Lower leg skin (tissue), 4 donors: ENCODE results near the gene MAP4K5. TPM values are rescaled to one million over a fixed set of nuclear protein-coding genes. Genes with fewer than 3 reads are reported as not detected.

ENCODE experiments used
- DNase-seq, 2 donors: peaks; one replicate each; pipeline ENCODE4 v3.0.0-alpha.2; 2019; ENCODE audit warnings: low spot score in 2 of 2
- H3K4me3 ChIP-seq: fragments of 200-600 bp; sonication (generic); 2 replicates; pipeline ENCODE4 v1.5.1; 2017; ENCODE audit warnings: mild to moderate bottlenecking, low read depth; ENCODE audit not compliant: poor library complexity, severe bottlenecking
- POLR2A ChIP-seq, 2 donors: fragments of 450-650 bp; IDR thresholded peaks; one replicate each; pipeline ENCODE4 v1.6.1; 2016 to 2017; ENCODE audit warnings: antibody characterized with exemption in 2 of 2, mild to moderate bottlenecking in 1 of 2, moderate library complexity in 1 of 2
- WGBS, 2 donors: methylation state at CpG; one replicate each; pipeline ENCODE4 v1.1.5; 2018; 5-methylcytosine and 5-hydroxymethylcytosine counted together
- intact Hi-C: fragments of 100-400 bp; cut with DNase I; formaldehyde crosslinking; loops from one replicate; pipeline ENCODE4 v1.15.0; 2023; ENCODE audit warnings: low total_unique reads
- total RNA-seq, 4 donors: library from RNA; depleted of rRNA; stranded (reverse); fragments of >200 nt; gene quantifications; one replicate each; pipeline ENCODE4 v1.1.0, GENCODE V29; 2016
- TF ChIP-seq, protein P1 (sequence below), 3 donors: fragments of 450-650 bp; IDR thresholded peaks; one replicate each; pipeline ENCODE4 v1.5.1; 2016; ENCODE audit warnings: antibody characterized with exemption in 3 of 3, mild to moderate bottlenecking in 3 of 3, moderate library complexity in 2 of 3

The MAP4K5 gene
- 100 to 1,000 TPM; 119 to 292 (median 218) TPM for total RNA-seq

DNA sequence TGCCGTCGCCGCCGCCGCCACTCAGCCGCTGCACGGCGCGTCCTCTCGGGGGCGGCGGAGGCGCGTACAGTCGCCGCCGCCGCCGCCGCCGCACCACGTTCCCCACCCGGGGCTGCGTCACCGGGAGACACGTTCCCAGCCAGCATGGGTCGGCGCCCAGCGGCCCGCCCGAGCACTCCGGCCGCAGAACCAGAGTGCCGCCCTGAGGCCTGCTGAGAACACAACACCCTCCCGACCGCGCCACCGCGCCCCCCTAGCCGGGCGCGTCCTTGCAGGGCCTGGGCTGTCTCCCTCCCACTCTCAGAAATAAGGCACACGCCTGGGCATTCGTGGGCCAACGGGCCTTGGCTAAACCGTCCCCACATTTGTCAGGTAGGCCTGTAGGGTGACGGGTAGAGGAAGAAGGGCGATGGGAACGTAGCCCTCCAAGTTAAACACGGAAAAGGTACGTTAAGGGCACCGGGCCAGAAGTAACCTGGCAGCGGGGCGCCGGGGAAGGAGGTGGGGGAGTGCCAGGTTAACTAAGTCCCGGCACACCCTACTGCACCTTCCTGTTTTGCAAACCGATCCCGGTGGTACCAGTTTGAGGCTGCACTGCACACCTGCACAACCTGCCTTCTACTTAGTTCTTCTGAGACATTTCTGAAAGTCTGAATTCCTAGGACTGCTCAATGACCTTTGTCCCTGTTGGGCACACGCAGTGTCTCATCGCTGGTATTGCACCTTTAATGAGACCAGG, at the start of gene MAP4K5:
TSS of gene MAP4K5 (minus strand) at position 68 of the 739 bp plus-strand sequence. CDS start 520 bp downstream, outside the sequence.
- WGBS, 2 donors = 1% methylated on average over 37 to 48 of the region's 60 CpGs
- peak within 1 kb of the TSS; percentile 93 for H3K4me3 ChIP-seq
- peak; percentile 87 to 98 for DNase-seq
- intact Hi-C loops = loop anchor here (5.0 kb wide), 1 partner anchor 210 kb away; no protein-coding TSS in a partner anchor
- TF ChIP-seq, protein P1, sequence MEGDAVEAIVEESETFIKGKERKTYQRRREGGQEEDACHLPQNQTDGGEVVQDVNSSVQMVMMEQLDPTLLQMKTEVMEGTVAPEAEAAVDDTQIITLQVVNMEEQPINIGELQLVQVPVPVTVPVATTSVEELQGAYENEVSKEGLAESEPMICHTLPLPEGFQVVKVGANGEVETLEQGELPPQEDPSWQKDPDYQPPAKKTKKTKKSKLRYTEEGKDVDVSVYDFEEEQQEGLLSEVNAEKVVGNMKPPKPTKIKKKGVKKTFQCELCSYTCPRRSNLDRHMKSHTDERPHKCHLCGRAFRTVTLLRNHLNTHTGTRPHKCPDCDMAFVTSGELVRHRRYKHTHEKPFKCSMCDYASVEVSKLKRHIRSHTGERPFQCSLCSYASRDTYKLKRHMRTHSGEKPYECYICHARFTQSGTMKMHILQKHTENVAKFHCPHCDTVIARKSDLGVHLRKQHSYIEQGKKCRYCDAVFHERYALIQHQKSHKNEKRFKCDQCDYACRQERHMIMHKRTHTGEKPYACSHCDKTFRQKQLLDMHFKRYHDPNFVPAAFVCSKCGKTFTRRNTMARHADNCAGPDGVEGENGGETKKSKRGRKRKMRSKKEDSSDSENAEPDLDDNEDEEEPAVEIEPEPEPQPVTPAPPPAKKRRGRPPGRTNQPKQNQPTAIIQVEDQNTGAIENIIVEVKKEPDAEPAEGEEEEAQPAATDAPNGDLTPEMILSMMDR (IDR thresholded peaks at IDR 0.05) = peak in 1 of 3 donors; percentile 58
- peak in 1 of 2 donors; percentile 16 for TF ChIP-seq POLR2A (IDR thresholded peaks at IDR 0.05)

DNA sequence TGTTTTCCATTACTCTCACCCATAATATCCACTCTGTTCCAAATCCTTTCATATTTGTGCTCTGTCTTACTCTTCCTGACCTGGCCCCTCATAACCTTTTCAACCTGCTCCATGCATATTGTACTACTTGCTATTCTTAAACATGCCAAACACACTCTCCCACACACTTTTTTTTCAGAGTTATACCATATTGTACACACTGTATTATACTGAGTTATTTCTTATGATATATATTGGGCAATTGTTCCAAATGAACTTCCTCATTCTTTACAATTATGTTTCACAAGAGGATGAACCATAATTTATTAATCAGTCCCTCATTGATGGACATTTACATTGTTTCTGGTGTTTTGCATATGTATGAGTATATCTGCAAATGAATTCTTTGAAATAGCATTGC, 46.1 kb upstream of the MAP4K5 start:
- intact Hi-C loops = no loop called here
- no peak overlapping the region for H3K4me3 ChIP-seq
- DNase-seq = no peak
- no peak for TF ChIP-seq POLR2A (IDR thresholded peaks at IDR 0.05)
- TF ChIP-seq, protein P1 (IDR thresholded peaks at IDR 0.05) = no peak

DNA sequence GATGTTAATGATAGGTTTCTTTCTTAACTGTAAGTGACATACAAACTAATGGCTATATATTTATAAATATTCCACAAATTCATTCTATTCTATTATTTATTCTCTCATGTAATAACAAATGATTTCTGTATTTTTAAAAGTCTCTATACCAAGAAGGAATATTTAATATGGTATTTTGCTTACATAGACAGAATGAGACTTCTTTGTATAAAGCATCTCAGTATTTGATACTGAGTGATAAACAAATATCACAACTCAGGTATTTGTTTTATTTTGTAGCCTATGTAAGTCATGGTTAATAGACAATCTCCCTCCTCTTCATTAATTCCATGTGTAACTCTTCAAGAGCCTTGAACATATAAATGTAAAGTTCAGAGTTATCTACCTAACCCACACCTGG, 45.6 kb upstream of the MAP4K5 start:
- intact Hi-C loops = no loop called here
- H3K4me3 ChIP-seq = no peak overlapping the region
- TF ChIP-seq, protein P1 (IDR thresholded peaks at IDR 0.05) = no peak
- TF ChIP-seq POLR2A (IDR thresholded peaks at IDR 0.05) = no peak
- DNase-seq = no peak

DNA sequence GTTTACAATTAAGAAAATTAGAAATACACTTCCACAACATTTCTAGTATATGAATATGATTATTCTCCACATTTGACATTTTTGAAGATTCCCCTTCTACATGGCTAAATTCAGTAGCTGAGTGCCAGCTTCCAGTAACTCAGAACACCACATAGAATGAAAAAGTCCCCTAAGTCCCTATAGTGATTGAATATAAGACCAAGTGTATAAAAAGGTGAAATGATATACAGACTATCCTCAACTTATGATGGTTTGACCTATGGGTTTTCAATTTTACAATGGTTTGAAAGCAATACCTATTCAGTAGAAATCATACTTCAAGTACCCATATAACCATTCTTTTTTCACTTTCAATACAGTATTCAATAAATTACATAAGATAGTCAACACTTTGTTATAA, 43.4 kb upstream of the MAP4K5 start:
- no peak for TF ChIP-seq POLR2A (IDR thresholded peaks at IDR 0.05)
- intact Hi-C loops = no loop called here
- DNase-seq = no peak
- no peak overlapping the region for H3K4me3 ChIP-seq

DNA sequence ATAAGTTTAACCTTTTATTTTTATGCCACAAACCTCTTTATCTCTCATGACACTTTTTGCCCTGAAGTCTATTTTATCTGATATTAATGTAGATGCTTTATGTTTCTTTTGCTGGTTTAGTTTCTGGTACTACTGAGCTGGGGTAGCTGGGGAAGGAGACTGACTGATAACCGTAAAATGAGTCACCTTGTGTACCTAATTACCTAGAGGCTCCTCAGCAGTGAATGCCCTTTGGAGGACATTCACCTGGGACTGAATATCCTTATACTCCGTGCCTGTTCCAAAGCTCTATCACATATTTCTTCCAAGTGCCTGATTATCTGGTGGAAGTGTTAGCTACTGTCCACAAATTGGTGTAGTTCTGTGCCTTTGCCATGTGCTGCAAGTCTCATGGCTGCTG, 41.5 kb upstream of the MAP4K5 start:
- TF ChIP-seq POLR2A (IDR thresholded peaks at IDR 0.05) = no peak
- TF ChIP-seq, protein P1 (IDR thresholded peaks at IDR 0.05) = no peak
- intact Hi-C loops = no loop called here
- 79 to 84% methylated on average over 2 of the region's 2 CpGs for WGBS, 2 donors

DNA sequence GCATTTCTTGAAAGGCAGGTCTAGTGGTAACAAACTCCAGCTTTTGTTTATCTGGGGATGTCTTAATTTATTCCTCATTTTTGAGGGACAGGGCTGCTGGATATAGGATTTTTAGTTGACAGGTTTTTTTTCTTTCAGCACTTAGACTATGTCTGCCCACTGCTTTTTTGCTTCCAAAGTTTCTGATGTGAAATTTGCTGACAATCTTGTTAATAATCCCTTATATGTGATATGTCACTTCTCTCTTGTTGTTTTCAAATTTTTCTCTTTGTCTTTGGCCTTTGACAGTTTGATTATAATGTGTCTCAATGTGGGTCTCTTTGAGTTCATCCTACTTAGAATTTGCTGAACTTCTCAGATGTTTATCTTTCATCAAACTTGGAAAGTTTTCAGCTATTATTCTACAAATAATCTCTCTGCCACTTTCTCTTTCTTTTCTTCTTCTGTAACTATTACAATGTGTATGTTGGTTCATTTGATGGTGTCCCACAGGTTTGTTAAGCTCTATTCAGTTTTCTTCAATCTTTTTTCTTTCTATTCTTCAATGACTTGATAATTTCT, 37.4 kb upstream of the MAP4K5 start:
- TF ChIP-seq, protein P1 (IDR thresholded peaks at IDR 0.05) = no peak
- TF ChIP-seq POLR2A (IDR thresholded peaks at IDR 0.05) = no peak
- intact Hi-C loops = no loop called here
- H3K4me3 ChIP-seq = no peak overlapping the region
- DNase-seq = no peak

More for the DNA sequence above, 41.5 kb upstream of the MAP4K5 start:
- no peak overlapping the region for H3K4me3 ChIP-seq
- DNase-seq = no peak
